ENCODE data around the gene CNTNAP2.

CNTNAP2 gene

GRCh38 chr7:146314962-146315361 lies 198.4 kb downstream of the CNTNAP2 start:
- no peak for DNase-seq

GRCh38 chr7:146319629-146320028 lies 203.0 kb downstream of the CNTNAP2 start:
- no peak for DNase-seq

GRCh38 chr7:146321301-146321700 lies 204.7 kb downstream of the CNTNAP2 start:
- DNase-seq = peak; percentile 69

GRCh38 chr7:146331369-146331768 lies 214.8 kb downstream of the CNTNAP2 start:
- no peak for DNase-seq

- no peak for DNase-seq
Measured at GRCh38 chr7:146345251-146345650, 228.7 kb downstream of the CNTNAP2 start.

GRCh38 chr7:146346096-146346495 lies 229.5 kb downstream of the CNTNAP2 start:
- DNase-seq = peak; percentile 20

GRCh38 chr7:146355216-146355615 lies 238.6 kb downstream of the CNTNAP2 start:
- DNase-seq = no peak

- no peak for DNase-seq
Measured at GRCh38 chr7:146359176-146359575, 242.6 kb downstream of the CNTNAP2 start.

- DNase-seq = no peak
Measured at GRCh38 chr7:146366938-146367337, 250.3 kb downstream of the CNTNAP2 start.

- no peak for DNase-seq
Measured at GRCh38 chr7:146370171-146370570, 253.6 kb downstream of the CNTNAP2 start.

GRCh38 chr7:146375170-146375569 lies 258.6 kb downstream of the CNTNAP2 start:
- peak; percentile 25 for DNase-seq

- DNase-seq = no peak
Measured at GRCh38 chr7:146378196-146378595, 261.6 kb downstream of the CNTNAP2 start.

GRCh38 chr7:146387140-146387539 lies 270.5 kb downstream of the CNTNAP2 start:
- no peak for DNase-seq

- DNase-seq = no peak
Measured at GRCh38 chr7:146388928-146389327, 272.3 kb downstream of the CNTNAP2 start.

- DNase-seq = no peak
Measured at GRCh38 chr7:146393346-146393745, 276.7 kb downstream of the CNTNAP2 start.

- no peak for DNase-seq
Measured at GRCh38 chr7:146397141-146397540, 280.5 kb downstream of the CNTNAP2 start.

GRCh38 chr7:146401939-146402338 lies 285.3 kb downstream of the CNTNAP2 start:
- no peak for DNase-seq

GRCh38 chr7:146405737-146406136 lies 289.1 kb downstream of the CNTNAP2 start:
- DNase-seq = no peak

- DNase-seq = no peak
Measured at GRCh38 chr7:146411975-146412374, 295.4 kb downstream of the CNTNAP2 start.

GRCh38 chr7:146412781-146413180 lies 296.2 kb downstream of the CNTNAP2 start:
- no peak for DNase-seq

- no peak for DNase-seq
Measured at GRCh38 chr7:146414373-146414772, 297.8 kb downstream of the CNTNAP2 start.

- DNase-seq = no peak
Measured at GRCh38 chr7:146414937-146415336, 298.3 kb downstream of the CNTNAP2 start.

- no peak for DNase-seq
Measured at GRCh38 chr7:146417176-146417575, 300.6 kb downstream of the CNTNAP2 start.

- DNase-seq = no peak
Measured at GRCh38 chr7:146423446-146423845, 306.8 kb downstream of the CNTNAP2 start.

GRCh38 chr7:146424084-146424483 lies 307.5 kb downstream of the CNTNAP2 start:
- no peak for DNase-seq

- DNase-seq = no peak
Measured at GRCh38 chr7:146433501-146433900, 316.9 kb downstream of the CNTNAP2 start.
